Measurements from ENCODE around the gene MAP4K1. TPM values are rescaled to one million over a fixed set of nuclear protein-coding genes. Genes with fewer than 3 reads are reported as not detected.

MAP4K1 gene
- total and polyA plus RNA-seq, 2 of the 13 experiments (the other 11 are each of a cell fraction or from before 2014, with no cell fraction given) = 0.24 to 0.89 TPM

DNA sequence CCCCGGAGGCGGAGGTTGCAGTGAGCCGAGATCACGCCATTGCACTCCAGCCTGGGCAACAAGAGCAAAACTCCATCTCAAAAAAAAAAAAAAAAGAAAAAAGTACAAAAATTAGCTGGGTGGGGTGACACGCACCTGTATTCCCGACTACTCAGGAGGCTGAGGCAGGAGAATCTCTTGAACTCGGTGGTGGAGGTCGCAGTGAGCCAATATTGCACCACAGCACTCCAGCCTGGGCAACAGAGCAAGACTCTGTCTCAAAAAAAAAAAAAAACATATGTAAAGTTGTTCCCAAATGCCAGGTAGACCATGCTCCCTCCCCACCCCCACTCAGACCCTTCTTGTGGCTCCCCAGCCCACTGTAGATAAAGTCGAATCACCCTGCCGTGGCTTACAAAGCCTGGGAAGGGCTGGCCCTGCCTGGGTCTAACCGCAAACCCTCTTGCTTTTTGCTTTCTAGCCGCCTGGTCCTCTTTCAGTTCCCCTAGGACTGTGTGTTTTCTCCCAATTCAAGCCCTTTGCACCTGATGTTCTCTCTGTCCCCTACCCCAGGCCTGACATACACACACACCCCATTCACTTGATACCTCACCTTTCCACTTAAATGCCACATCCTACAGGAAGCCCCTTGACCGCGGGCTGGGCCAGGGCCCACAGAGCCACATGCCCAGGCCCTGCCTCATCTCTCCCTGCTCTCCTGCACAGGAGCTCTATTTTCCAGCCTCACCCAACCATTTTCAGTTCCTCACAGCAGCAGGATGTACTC lies 34.4 kb downstream of the MAP4K1 start:
- intact Hi-C loops (cut with micrococcal nuclease; ENCODE audit: unreplicated experiment) = no loop called here
- H3K27me3 ChIP-seq (ENCODE audit: control insufficient read depth in 1 of 2, insufficient read depth in 2 of 2, low read length in 2 of 2) = no peaks in the 10 kb centered on the region; a peak in 3 of 5 replicates
- no peaks in the 10 kb centered on the region for H3K4me1 ChIP-seq (ENCODE audit: insufficient read depth, low read length)
- H3K9me3 ChIP-seq (ENCODE audit: low read length) = no peaks in the 10 kb centered on the region
- no peak for FAIRE-seq
- DNase-seq (ENCODE audit: low spot score) = no peak
- POLR2A ChIA-PET = no interaction called here
- no peak overlapping the region for H3K4me2 ChIP-seq (ENCODE audit: low read depth, low read length)
- H3K4me3 ChIP-seq (replicated peaks in 1 of 3; ENCODE audit: insufficient read depth in 1 of 3, low read depth in 2 of 3, low read length in 3 of 3) = no peak overlapping the region
- CTCF ChIA-PET (ENCODE audit: low intra/inter-chr PET ratio, low total read pairs) = no interaction called here
- H3K27ac ChIP-seq (ENCODE audit: extremely low read length, insufficient read depth, low read length) = no peak overlapping the region
- no peaks in the 10 kb centered on the region for H3K36me3 ChIP-seq (replicated peaks in 1 of 2; ENCODE audit: control insufficient read depth in 1 of 2, insufficient read depth in 2 of 2, low read length in 2 of 2)
- ATAC-seq = no peak
- BruUV-seq (replicated peaks) = no TSS peak
- no peak overlapping the region for H3K9ac ChIP-seq (ENCODE audit: insufficient read depth, low read depth, low read length)
- WGBS (ENCODE audit: low lambda C conversion rate) = 43% methylated on average over 12 of the region's 14 CpGs
- H4K20me1 ChIP-seq (ENCODE audit: insufficient read depth, low read length) = no peaks in the 10 kb centered on the region
- no peak overlapping the region for H2AFZ ChIP-seq (ENCODE audit: low read length)
- in situ Hi-C loops (cut with HindIII; ENCODE audit: extremely low pct_ligation_motif_present, low pct_unique_long_range_greater_than_20kb) = no loop called here
- H3K79me2 ChIP-seq (ENCODE audit: insufficient read depth, low read length) = no peaks in the 10 kb centered on the region
- TF ChIP-seq ZNF24 (IDR thresholded peaks at IDR 0.05) (no peak), FOXC1 (CRISPR knock-in tag; IDR thresholded peaks at IDR 0.05; ENCODE audit: borderline replicate concordance) (no peak), ZNF563 (CRISPR knock-in tag; IDR thresholded peaks at IDR 0.05) (no peak), ESRRA (CRISPR knock-in tag; IDR thresholded peaks at IDR 0.05; ENCODE audit: low read depth) (no peak), ZNF276 (CRISPR knock-in tag; IDR thresholded peaks at IDR 0.05; ENCODE audit: low read depth) (no peak), PHF21A (CRISPR knock-in tag; IDR thresholded peaks at IDR 0.05) (no peak), ZNF891 (CRISPR knock-in tag; IDR thresholded peaks at IDR 0.05) (no peak), ZBTB49 (CRISPR knock-in tag; IDR thresholded peaks at IDR 0.05; ENCODE audit: borderline replicate concordance) (no peak)
- TF ChIP-seq, protein P1, sequence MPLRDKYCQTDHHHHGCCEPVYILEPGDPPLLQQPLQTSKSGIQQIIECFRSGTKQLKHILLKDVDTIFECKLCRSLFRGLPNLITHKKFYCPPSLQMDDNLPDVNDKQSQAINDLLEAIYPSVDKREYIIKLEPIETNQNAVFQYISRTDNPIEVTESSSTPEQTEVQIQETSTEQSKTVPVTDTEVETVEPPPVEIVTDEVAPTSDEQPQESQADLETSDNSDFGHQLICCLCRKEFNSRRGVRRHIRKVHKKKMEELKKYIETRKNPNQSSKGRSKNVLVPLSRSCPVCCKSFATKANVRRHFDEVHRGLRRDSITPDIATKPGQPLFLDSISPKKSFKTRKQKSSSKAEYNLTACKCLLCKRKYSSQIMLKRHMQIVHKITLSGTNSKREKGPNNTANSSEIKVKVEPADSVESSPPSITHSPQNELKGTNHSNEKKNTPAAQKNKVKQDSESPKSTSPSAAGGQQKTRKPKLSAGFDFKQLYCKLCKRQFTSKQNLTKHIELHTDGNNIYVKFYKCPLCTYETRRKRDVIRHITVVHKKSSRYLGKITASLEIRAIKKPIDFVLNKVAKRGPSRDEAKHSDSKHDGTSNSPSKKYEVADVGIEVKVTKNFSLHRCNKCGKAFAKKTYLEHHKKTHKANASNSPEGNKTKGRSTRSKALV (CRISPR knock-in tag; IDR thresholded peaks at IDR 0.05) = no peak
- TF ChIP-seq, protein P2, sequence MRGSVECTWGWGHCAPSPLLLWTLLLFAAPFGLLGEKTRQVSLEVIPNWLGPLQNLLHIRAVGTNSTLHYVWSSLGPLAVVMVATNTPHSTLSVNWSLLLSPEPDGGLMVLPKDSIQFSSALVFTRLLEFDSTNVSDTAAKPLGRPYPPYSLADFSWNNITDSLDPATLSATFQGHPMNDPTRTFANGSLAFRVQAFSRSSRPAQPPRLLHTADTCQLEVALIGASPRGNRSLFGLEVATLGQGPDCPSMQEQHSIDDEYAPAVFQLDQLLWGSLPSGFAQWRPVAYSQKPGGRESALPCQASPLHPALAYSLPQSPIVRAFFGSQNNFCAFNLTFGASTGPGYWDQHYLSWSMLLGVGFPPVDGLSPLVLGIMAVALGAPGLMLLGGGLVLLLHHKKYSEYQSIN (CRISPR knock-in tag; IDR thresholded peaks at IDR 0.05; ENCODE audit: borderline replicate concordance) = no peak
- TF ChIP-seq, protein P3, sequence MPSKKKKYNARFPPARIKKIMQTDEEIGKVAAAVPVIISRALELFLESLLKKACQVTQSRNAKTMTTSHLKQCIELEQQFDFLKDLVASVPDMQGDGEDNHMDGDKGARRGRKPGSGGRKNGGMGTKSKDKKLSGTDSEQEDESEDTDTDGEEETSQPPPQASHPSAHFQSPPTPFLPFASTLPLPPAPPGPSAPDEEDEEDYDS (CRISPR knock-in tag; IDR thresholded peaks at IDR 0.05) = no peak
- TF ChIP-seq, protein P4, sequence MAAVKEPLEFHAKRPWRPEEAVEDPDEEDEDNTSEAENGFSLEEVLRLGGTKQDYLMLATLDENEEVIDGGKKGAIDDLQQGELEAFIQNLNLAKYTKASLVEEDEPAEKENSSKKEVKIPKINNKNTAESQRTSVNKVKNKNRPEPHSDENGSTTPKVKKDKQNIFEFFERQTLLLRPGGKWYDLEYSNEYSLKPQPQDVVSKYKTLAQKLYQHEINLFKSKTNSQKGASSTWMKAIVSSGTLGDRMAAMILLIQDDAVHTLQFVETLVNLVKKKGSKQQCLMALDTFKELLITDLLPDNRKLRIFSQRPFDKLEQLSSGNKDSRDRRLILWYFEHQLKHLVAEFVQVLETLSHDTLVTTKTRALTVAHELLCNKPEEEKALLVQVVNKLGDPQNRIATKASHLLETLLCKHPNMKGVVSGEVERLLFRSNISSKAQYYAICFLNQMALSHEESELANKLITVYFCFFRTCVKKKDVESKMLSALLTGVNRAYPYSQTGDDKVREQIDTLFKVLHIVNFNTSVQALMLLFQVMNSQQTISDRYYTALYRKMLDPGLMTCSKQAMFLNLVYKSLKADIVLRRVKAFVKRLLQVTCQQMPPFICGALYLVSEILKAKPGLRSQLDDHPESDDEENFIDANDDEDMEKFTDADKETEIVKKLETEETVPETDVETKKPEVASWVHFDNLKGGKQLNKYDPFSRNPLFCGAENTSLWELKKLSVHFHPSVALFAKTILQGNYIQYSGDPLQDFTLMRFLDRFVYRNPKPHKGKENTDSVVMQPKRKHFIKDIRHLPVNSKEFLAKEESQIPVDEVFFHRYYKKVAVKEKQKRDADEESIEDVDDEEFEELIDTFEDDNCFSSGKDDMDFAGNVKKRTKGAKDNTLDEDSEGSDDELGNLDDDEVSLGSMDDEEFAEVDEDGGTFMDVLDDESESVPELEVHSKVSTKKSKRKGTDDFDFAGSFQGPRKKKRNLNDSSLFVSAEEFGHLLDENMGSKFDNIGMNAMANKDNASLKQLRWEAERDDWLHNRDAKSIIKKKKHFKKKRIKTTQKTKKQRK (IDR thresholded peaks at IDR 0.05; ENCODE audit: low read length) = no peak

All from HepG2 (cell line).